DOHH2 (cell line): ENCODE data around the gene HNRNPD.

ENCODE experiments used
- H3F3A ChIP-seq: fragments of 200-600 bp; sonication (generic), shearing (Covaris generic); 2 replicates; pipeline ENCODE4 v1.6.0; 2016; ENCODE audit warnings: antibody characterized with exemption, mild to moderate bottlenecking; ENCODE audit not compliant: control insufficient read depth, insufficient read depth
- H3K27ac ChIP-seq: fragments of 200-600 bp; sonication (generic); 2 replicates; pipeline ENCODE4 v1.5.1; 2014; ENCODE audit warnings: low read depth, mild to moderate bottlenecking, low read length, moderate library complexity
- H3K27me3 ChIP-seq: fragments of 200-600 bp; sonication (generic); 2 replicates; pipeline ENCODE4 v1.6.1; 2014; ENCODE audit warnings: mild to moderate bottlenecking, low read length, mixed read lengths; ENCODE audit not compliant: control insufficient read depth
- H3K36me3 ChIP-seq: fragments of 200-600 bp; sonication (generic); 2 replicates; pipeline ENCODE4 v1.6.1; 2014; ENCODE audit warnings: mild to moderate bottlenecking, low read length, moderate library complexity, mixed read lengths; ENCODE audit not compliant: control insufficient read depth
- H3K4me1 ChIP-seq: fragments of 200-600 bp; sonication (generic); 2 replicates; pipeline ENCODE4 v1.6.1; 2014; ENCODE audit warnings: mild to moderate bottlenecking, low read length, mixed read lengths; ENCODE audit not compliant: control insufficient read depth
- H3K4me2 ChIP-seq: fragments of 200-600 bp; sonication (generic); 2 replicates; pipeline ENCODE4 v1.6.0; 2014; ENCODE audit warnings: mild to moderate bottlenecking, low read length, moderate library complexity
- H3K4me3 ChIP-seq: fragments of 200-600 bp; sonication (generic); 2 replicates; pipeline ENCODE4 v1.5.1; 2014; ENCODE audit warnings: mild to moderate bottlenecking, low read length, mixed read lengths
- H3K79me2 ChIP-seq: fragments of 200-600 bp; sonication (generic); 2 replicates; pipeline ENCODE4 v1.6.1; 2014; ENCODE audit warnings: mild to moderate bottlenecking, low read length, mixed read lengths; ENCODE audit not compliant: control insufficient read depth
- H3K9me2 ChIP-seq: fragments of 200-600 bp; sonication (generic); replicated peaks from 2 replicates; pipeline ENCODE4 v1.6.1; 2014; ENCODE audit warnings: mild to moderate bottlenecking, low read length, mixed read lengths; ENCODE audit not compliant: control insufficient read depth
- H3K9me3 ChIP-seq: fragments of 200-600 bp; sonication (generic); 2 replicates; pipeline ENCODE4 v1.6.1; 2014; ENCODE audit warnings: antibody characterized with exemption, low read length, mixed read lengths; ENCODE audit not compliant: control insufficient read depth, insufficient read depth
- H4K20me1 ChIP-seq: fragments of 200-600 bp; sonication (generic); 2 replicates; pipeline ENCODE4 v1.6.0; 2014; ENCODE audit warnings: low read depth, mild to moderate bottlenecking, antibody characterized with exemption, low read length, moderate library complexity; ENCODE audit not compliant: control insufficient read depth, insufficient read depth
- EZH2phosphoT487 ChIP-seq: fragments of 200-600 bp; sonication (generic); IDR thresholded peaks from 2 replicates; pipeline ENCODE4 v1.6.1; 2017; ENCODE audit warnings: borderline replicate concordance, mild to moderate bottlenecking, antibody characterized with exemption, low read length, moderate library complexity, mixed read lengths
- TF ChIP-seq, protein P1 (sequence below): fragments of 200-600 bp; sonication (generic); IDR thresholded peaks from one replicate; pipeline ENCODE4 v1.5.1; 2014; ENCODE audit warnings: antibody characterized with exemption, mild to moderate bottlenecking, low read depth, low read length; ENCODE audit not compliant: poor library complexity, severe bottlenecking

HNRNPD gene

DNA sequence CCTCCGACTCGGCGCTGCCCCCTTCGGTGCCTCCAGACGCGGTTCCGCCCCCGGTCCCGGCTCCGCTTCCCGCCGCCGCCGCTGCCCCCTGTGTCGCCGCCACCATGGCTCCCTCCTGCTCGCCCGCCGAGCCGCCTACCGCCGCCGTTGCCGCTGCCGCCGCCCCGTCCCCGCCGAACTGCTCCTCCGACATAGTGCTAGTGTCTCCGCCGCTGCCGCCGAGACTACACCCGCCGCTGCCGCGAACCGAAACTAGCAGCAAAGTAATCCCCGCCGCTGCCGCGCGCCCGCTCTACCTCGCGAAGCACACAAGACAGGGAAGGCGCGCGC is 340 bp downstream of the HNRNPD start:
- Histone ChIP-seq H3K4me2 (peak overlapping the region; percentile 76), H3F3A (no peaks in the 10 kb centered on the region; the same call in 1 of the 2 replicates), H3K4me1 (peaks cover 39% of the 10 kb centered on the region), H4K20me1 (peaks cover 37% of the 10 kb centered on the region), H3K9me2 (no peaks in the 10 kb centered on the region), H3K4me3 (peak overlapping the region; percentile 95), H3K79me2 (peaks cover 78% of the 10 kb centered on the region), H3K36me3 (peaks cover 57% of the 10 kb centered on the region), H3K27ac (peak overlapping the region; percentile 88), H3K9me3 (no peaks in the 10 kb centered on the region), H3K27me3 (no peaks in the 10 kb centered on the region; the same call in 1 of the 2 replicates)
- TF ChIP-seq, protein P1, sequence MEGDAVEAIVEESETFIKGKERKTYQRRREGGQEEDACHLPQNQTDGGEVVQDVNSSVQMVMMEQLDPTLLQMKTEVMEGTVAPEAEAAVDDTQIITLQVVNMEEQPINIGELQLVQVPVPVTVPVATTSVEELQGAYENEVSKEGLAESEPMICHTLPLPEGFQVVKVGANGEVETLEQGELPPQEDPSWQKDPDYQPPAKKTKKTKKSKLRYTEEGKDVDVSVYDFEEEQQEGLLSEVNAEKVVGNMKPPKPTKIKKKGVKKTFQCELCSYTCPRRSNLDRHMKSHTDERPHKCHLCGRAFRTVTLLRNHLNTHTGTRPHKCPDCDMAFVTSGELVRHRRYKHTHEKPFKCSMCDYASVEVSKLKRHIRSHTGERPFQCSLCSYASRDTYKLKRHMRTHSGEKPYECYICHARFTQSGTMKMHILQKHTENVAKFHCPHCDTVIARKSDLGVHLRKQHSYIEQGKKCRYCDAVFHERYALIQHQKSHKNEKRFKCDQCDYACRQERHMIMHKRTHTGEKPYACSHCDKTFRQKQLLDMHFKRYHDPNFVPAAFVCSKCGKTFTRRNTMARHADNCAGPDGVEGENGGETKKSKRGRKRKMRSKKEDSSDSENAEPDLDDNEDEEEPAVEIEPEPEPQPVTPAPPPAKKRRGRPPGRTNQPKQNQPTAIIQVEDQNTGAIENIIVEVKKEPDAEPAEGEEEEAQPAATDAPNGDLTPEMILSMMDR = no peak
- no peak for TF ChIP-seq EZH2phosphoT487

- Histone ChIP-seq H3K9me2 (no peaks in the 10 kb centered on the region), H3F3A (peaks cover 2% of the 10 kb centered on the region; the same call in 1 of the 2 replicates), H3K27ac (peak overlapping the region; percentile 88), H3K4me3 (peak overlapping the region; percentile 95), H3K4me1 (peaks cover 45% of the 10 kb centered on the region), H3K9me3 (no peaks in the 10 kb centered on the region), H3K27me3 (no peaks in the 10 kb centered on the region; the same call in 1 of the 2 replicates), H4K20me1 (peaks cover 43% of the 10 kb centered on the region), H3K4me2 (peak overlapping the region; percentile 76), H3K79me2 (peaks cover 85% of the 10 kb centered on the region), H3K36me3 (peaks cover 64% of the 10 kb centered on the region)
- TF ChIP-seq, protein P1 = no peak
- no peak for TF ChIP-seq EZH2phosphoT487
Measured at GRCh38 chr4:82372517-82373485, 990 bp downstream of the HNRNPD start.

DNA sequence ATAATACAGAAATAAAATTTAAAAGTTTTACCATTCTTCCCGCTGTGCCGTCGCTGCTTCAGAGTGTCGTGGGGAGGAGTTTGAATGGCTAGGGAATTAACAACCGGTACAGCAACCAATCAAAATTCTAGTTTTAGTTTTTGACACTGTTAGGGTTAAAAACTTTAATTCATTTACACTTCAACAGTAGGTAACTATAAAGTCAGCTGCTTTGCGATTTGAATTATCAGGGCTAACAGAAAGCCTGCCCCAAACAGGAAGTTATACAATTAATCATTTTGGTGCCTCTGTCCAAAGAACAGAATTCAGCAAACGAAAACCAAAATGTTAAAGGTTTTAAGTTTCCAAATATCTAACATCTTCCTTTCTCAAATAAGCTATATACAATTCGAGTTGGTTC is 2.3 kb downstream of the HNRNPD start:
- H3K27ac ChIP-seq = peak overlapping the region; percentile 88
- H3K4me3 ChIP-seq = peak overlapping the region; percentile 95
- H3K4me2 ChIP-seq = peak overlapping the region; percentile 76
- H3K9me2 ChIP-seq = no peaks in the 10 kb centered on the region
- peaks cover 48% of the 10 kb centered on the region for H4K20me1 ChIP-seq
- peaks cover 3% of the 10 kb centered on the region; the same call in 1 of the 2 replicates for H3F3A ChIP-seq
- TF ChIP-seq, protein P1 = no peak
- no peak for TF ChIP-seq EZH2phosphoT487
- H3K9me3 ChIP-seq = no peaks in the 10 kb centered on the region
- H3K79me2 ChIP-seq = peaks cover 97% of the 10 kb centered on the region
- no peaks in the 10 kb centered on the region; the same call in 1 of the 2 replicates for H3K27me3 ChIP-seq
- peaks cover 58% of the 10 kb centered on the region for H3K4me1 ChIP-seq
- peaks cover 77% of the 10 kb centered on the region for H3K36me3 ChIP-seq
